Caki2 (cell line): ENCODE measurements around the gene SH2D3C. TPM values are rescaled to one million over a fixed set of nuclear protein-coding genes. Genes with fewer than 3 reads are reported as not detected.

Source experiments
- DNase-seq: peaks from one replicate; pipeline ENCODE4 v3.0.0-alpha.2; 2015; ENCODE audit warnings: low read depth
- in situ Hi-C: cut with HindIII; loops from 2 replicates; pipeline ENCODE4 v1.10.0; 2016; ENCODE audit warnings: low sequenced_read_pairs, low pct_unique_long_range_greater_than_20kb, mixed read lengths
- total RNA-seq: library from RNA; depleted of rRNA; stranded (reverse); fragments of >200 nt; shearing (Covaris generic); gene quantifications from 2 replicates; pipeline ENCODE4 v1.2.3, GENCODE V29; 2014; ENCODE audit warnings: low replicate concordance

The SH2D3C gene
- total RNA-seq, 1 experiment from 2014 or later = not detected

GRCh38 chr9:127809540-127810377 lies 31.3 kb upstream of the SH2D3C start:
- in situ Hi-C loops = no loop called here
- no peak for DNase-seq

GRCh38 chr9:127809002-127809539 lies 30.6 kb upstream of the SH2D3C start:
- no peak for DNase-seq
- in situ Hi-C loops = no loop called here

- no peak for DNase-seq
- in situ Hi-C loops = no loop called here
Measured at GRCh38 chr9:127808347-127809001, 30.0 kb upstream of the SH2D3C start.

GRCh38 chr9:127806871-127807270 lies 28.4 kb upstream of the SH2D3C start:
- no peak for DNase-seq
- in situ Hi-C loops = no loop called here

- in situ Hi-C loops = no loop called here
- no peak for DNase-seq
Measured at GRCh38 chr9:127805620-127806019, 27.2 kb upstream of the SH2D3C start.

GRCh38 chr9:127803507-127804352 lies 25.3 kb upstream of the SH2D3C start:
- DNase-seq = peak; percentile 25
- in situ Hi-C loops = no loop called here

- DNase-seq = peak; percentile 80
- in situ Hi-C loops = no loop called here
Measured at GRCh38 chr9:127802576-127803443, 24.3 kb upstream of the SH2D3C start, which contains the start of gene FPGS. Gene FPGS, plus strand, starts transcription at chr9:127802882. Its CDS starts 43 bp downstream, at chr9:127802925.

- peak; percentile 68 for DNase-seq
- in situ Hi-C loops = no loop called here
Measured at GRCh38 chr9:127801955-127802575, 23.6 kb upstream of the SH2D3C start.

- in situ Hi-C loops = no loop called here
- no peak for DNase-seq
Measured at GRCh38 chr9:127796852-127797370, 18.4 kb upstream of the SH2D3C start.

GRCh38 chr9:127796225-127796813 lies 17.9 kb upstream of the SH2D3C start:
- in situ Hi-C loops = no loop called here
- DNase-seq = no peak

GRCh38 chr9:127794001-127794791 lies 15.7 kb upstream of the SH2D3C start:
- DNase-seq = no peak
- in situ Hi-C loops = no loop called here

GRCh38 chr9:127793093-127793708 lies 14.7 kb upstream of the SH2D3C start:
- peak; percentile 33 for DNase-seq
- in situ Hi-C loops = no loop called here

GRCh38 chr9:127792417-127793031 lies 14.1 kb upstream of the SH2D3C start:
- DNase-seq = no peak
- in situ Hi-C loops = no loop called here

- in situ Hi-C loops = no loop called here
- DNase-seq = no peak
Measured at GRCh38 chr9:127791085-127791484, 12.6 kb upstream of the SH2D3C start.
